Head of caudate nucleus (tissue), 42 donors: ENCODE measurements around the gene RNF17.
"Not testable (repeated sequence)": the region's sequence is repeated elsewhere in the genome, so short reads cannot be mapped to it uniquely, and the experiment has no call there.

Experiments
- DNase-seq, 42 donors: peaks; one replicate each; pipeline versions ENCODE4 v3.0.0 to v3.0.0-alpha.2; 2020 to 2021; ENCODE audit warnings: mixed read lengths in 7 of 42
- intact Hi-C: fragments of 100-400 bp; cut with DNase I; formaldehyde crosslinking; loops from one replicate; pipeline ENCODE4 v1.15.0; 2022

Gene RNF17

DNA sequence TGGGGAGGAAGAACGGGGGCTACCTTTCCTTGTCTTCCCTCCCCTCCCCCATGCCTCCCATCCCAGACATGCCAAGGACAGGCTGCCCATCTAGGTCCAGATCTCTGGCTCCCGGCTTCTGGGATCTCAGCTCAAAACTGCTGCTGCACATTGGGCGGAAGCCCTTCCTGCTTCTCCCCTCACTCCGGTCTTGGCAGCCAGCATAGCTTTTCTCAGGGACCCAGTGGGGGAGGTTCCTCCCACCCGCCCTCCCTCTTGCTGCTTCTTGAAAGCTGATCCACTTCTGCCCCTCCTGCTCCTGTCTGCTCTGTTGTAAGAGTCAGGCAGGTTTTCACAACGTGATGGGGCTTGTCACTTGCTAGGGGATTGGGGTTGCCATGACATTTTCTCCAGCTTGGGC lies 21.7 kb upstream of the RNF17 start:
- peak in 1 of 42 donors; percentile 27 for DNase-seq
- intact Hi-C loops, result no loop called here

DNA sequence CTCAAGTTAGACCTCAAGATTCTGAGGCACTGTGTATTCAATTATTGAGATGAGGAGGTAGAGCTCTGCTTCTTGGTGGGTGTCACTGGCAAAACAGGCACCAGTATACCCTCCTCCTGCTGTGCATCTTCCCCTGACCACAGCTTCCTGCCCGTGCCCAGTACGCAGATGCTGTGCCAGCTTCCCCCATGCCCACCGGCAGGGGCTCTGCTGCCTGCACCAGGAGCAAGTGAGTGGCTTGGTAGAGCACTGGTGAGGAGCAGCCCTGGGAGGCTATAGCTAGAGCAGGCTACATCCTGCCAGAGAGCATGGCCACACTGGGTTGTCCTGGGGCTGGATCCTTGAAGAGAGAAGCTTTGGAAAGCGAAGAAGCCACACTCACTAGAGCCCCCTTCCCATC lies 21.0 kb upstream of the RNF17 start:
- intact Hi-C loops, result no loop called here
- peak in 1 of 42 donors; percentile 27 for DNase-seq

DNA sequence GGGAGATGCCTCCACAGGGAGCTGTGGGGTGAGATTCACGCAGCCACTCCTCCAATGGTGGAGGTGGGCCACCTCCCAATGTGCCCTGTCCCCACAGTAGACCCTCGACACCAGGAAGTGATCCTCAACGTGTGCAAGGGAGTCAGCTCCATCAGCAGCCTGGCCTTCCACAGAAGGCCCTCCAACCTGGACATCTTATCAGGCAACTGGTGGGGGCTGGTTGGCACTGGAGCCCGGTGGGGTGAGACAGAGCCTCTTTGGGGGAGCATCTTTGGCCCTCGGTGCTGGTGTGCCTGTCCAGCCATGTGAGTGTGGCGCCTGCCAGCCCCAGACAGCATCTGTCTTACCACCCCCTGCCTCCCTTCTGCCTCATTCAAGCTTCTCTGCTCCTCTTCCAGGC lies 19.7 kb upstream of the RNF17 start:
- DNase-seq, result no peak
- intact Hi-C loops, result no loop called here

DNA sequence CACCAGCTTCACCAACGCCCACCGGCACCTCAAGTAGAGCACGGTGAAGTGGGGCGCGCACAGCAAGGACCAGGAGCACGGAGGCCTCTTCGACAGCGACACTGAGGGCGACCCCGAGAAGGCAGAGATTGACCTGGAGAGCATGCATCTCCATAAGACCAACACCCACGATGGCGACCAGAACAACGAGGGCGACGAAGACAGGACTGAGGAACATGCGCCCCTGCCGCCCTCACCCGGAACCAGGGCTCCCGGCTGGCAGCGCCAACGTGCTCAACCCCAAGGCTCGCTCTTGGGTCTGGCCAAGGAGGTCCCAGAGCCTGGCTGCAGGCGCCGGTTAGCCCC lies 18.5 kb upstream of the RNF17 start:
- DNase-seq, result no peak
- intact Hi-C loops, result no loop called here

DNA sequence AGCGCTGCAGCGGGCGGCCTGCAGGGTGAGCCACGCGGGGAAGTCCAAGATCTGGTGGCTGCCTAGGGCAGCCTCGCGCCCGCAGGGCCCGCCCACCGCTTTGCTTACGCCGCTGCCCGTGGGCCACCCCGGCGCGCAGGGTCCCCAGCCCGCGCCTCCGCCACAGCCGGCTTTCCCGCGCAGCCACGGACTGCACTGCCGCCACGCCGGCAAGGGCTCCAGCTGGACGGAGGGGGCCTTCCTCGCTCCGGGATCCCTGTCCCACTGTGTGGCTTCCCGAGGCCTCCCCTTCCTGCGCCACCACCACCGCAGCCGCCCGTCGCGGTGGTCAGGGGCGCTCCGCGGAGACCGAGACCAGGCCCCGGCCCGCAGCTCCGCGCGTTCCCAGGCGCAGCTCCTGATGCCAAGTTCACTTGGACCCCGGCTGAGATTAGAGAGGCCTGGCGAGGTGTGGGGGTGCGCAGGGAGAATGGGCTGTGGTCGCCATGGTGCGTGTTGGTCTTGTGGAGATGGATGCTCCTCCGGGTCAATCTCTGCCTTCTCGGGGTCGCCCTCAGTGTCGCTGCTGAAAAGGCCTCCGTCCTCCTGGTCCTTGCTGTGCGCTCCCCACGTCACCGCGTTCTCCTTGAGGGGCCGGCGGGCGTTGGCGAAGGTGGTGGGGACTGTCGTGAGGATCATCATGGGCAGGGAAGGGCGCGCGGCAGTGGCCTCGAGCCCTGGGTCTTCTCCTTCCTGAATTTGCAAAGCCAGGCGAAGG lies 17.9 kb upstream of the RNF17 start:
- intact Hi-C loops, result no loop called here
- DNase-seq, result peak in 1 of 42 donors; percentile 26

DNA sequence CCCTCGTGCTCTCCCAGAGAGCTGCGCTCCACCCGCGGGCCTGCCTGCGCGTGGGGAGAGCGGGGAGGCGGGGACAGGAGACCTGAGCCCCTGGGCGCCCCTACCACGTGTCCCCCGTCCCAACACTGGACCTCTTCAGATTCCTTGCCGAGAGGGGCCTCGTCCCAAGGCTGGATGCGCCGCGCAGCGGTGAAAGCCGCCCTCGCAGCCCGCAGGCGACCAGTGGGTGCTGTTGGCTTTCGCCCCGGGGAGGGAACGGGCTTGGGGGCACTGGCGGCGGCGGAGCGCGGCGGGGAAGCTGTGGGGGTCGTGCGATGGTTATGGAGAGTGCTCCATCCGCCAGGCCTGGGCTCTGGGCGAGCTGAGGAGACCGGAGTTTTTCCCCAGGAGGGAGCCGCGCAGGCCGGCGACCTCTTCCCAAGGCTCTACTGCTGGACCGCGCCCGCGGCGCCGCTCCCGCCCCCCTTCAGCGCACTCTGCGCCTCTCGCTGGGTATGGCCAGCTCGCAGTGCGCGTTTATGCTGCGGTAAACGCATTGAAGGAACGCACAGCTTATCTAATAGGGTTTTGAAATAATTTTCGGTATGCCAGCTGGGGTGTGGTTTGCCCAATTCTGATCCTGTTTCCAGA lies 17.2 kb upstream of the RNF17 start:
- intact Hi-C loops, result no loop called here
- DNase-seq, result no peak

DNA sequence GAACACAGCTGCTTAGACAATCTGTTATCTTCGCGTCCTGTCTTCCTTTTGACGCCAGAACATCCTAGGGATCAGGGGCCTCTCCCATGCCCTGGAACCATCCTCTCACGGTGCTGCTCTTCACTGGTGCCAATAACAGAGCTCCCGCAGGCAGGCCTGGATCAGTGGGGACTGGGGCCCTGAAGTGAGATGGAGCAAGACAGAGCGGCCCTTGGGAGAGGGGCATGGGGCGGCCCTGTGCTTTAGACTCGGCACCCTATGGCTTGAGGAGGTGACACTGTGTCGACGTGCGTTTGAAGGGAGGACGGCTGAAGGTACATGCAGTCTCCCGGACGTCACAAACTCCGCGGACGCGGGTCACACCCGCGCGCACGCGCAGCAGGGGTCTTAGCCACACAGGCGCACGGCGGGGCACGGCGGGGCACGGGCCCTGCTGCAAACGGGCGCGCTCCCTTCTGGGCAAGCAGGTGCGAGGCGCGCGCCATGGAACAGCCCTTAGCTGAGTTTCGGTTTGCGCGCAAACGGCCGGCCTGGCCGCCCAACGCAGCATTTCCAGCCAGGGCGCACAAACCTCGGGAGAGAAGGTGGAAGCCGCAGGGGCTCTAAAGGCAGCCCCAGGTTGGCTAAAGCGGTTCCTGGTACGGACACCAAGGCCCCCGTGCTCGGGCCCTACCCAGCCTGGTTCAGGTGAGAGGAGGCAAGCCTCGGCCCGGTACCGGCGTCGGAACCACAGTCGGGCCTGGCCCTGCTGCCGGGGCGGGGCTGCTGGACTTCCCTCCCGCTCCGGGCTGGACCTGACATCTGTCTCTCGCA lies 16.5 kb upstream of the RNF17 start:
- peak in 15 of 42 donors; percentile 10 to 65 (median 33) for DNase-seq
- intact Hi-C loops, result no loop called here

DNA sequence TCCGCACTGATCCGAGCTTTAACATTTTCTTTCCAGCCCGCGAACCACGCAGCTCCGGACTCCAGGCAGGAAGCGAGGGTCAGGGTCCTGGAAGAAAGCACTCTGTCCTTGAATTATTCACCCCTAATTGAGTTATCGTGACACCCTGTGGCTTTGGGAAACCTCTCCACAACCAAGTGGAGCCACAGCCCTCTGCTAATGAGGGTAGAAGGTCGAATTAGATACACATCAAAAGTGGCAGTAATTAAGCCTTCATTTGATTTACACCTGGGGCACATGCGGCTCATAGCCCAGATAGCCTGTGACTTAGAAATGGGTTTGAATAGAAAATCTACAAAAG lies 15.9 kb upstream of the RNF17 start:
- intact Hi-C loops, result no loop called here
- DNase-seq, result no peak

DNA sequence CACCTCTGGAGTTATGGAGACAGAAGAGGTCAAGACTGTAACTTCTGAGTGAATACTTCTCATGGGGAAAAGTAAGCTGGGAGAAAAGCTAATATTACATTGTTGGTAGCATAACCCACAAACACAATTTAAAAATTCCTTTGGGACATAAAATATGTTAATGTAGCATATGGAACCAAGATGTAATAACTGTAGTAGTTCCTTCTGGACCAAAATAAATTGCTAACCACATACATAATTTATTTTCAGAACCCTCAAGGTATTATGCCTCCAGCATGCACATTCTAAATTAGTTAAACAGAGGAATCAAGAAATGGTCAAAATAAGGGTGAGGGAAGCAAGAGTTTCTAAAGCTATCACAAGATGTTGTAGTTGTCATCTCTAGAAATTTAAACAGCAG lies 4.8 kb upstream of the RNF17 start:
- DNase-seq, result no peak
- intact Hi-C loops, result no loop called here

DNA sequence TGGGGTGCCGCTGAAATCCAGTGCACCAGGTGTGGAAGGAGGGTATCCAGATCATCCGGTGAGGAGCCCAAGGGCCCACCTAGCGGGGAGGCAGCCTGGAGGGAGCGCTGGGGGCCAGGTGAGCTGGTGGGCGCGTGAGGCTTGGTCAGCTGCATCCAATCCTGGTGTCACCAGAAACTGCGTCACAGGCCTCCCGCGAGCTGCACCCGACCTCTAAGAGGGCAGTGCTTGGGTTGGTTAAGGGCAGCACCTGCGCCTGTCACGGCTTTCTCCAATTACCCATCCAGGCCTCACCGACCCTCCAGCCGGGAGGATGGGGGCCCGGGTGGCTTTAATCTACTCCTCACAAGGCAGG lies 284 bp downstream of the RNF17 start:
- no peak for DNase-seq

DNA sequence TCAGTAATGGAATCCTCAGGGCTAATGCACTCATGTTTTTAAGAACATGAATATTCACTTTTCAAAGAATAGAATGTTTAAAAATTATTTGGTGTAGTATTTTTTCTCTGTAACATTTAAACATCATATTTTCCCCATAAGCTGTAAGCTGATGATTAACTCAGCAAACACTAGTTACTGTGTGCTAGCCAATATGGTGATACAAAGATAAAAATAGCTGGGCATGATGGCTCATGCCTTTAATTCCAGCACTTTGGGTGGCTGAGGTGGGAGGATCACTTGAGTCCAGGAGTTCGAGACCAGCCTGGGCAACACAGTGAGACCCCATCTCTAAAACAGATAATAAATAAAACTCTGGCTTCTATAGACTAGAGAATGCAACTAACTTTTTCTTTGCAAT lies 13.2 kb downstream of the RNF17 start:
- intact Hi-C loops, result no loop called here
- no peak for DNase-seq

More for the DNA sequence above, 284 bp downstream of the RNF17 start:
- intact Hi-C loops, result no loop called here

DNA sequence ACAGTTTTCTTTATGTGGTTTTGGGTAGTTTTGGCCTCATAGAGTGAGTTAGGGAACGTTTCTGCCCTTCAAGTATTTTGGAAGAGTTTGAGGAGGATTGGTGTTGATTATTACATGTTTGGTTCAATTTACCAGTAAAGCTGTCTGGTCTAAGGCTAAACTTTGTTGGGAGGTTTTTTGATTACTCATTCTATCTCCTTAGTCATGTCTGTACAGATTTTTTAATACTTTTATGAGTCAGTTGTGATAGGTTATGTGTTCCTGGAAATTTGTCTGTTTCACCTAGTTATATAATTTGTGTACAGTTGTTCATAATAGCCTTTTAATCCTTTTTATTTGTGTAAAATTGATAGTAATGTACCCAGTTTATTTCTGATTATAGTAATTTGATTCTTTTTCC lies 20.4 kb downstream of the RNF17 start:
- DNase-seq, result no peak
- intact Hi-C loops, result no loop called here

DNA sequence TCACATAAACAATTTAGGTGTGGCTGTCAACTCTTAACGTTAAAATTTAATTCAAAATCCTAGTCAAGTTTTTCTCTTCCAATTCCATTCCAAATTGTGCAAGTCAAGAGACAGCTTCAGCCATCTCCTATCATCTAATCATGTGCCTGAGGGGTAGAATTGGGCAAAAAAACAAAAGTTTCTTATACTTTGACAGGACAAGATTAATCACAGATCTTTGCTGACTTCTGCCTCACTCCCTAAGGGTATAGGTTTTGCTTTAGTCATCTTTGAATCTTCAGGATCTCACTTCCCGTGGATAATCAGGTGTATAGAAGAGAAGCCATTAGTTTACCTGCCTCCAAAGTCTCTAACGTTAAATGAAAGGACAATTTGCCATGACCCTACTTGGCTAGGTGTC lies 24.6 kb downstream of the RNF17 start:
- no peak for DNase-seq
- intact Hi-C loops, result no loop called here

DNA sequence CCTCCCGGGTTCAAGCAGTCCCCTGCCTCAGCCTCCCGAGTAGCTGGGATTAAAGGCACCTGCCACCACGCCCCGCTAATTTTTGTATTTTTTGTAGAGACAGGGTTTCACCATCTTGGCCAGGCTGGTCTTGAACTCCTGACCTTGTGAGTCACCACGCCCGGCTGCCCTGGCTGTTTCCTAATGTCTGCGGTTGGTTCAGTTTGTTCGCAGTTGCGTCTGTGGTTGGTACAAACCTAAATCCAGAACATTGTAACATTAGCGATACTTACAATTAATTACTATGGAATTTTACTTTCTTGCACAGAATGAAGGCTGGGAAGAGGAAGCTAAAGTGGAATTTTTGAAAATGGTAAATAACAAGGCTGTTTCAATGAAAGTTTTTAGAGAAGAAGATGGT lies 38.1 kb downstream of the RNF17 start:
- intact Hi-C loops, result no loop called here
- no peak for DNase-seq

DNA sequence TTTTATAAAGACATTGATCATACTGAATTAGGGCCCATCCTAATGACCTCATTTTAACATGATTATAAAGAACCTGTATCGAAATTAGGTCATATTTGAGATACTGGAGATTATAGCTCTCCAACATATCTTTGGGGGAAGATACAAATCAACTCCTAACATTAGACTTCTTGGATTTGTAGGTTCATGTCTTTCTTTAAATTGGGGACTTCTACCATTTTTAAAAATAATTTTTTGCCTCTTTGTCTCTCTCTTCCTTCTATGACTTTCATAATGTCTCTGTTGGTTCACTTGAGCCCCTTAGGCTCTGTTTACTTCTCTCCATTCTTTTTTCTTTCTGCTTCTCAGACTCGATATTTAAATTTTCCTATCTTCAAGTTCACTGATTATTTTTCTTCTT lies 57.2 kb downstream of the RNF17 start:
- intact Hi-C loops, result no loop called here

DNA sequence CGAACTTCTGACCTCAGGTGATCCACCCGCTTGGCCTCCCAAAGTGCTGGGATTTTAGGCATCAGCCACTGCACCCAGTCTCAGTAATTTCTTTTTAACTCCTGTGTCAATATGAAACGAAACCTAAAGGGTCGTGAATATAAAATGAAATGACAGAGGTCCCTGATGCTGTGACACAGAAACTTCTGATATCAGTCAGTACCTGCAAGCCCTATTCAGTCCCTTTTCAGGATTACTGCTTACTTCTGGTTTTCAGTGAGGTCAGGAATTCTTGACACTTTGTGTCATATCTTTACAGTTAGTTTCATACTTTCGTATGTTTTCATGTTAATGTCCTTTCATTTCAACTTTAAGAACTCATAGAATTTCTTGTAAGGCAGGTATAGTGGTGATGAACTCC lies 58.7 kb downstream of the RNF17 start:
- intact Hi-C loops, result no loop called here
- DNase-seq, result no peak

More for the DNA sequence above, 57.2 kb downstream of the RNF17 start:
- DNase-seq, result no peak

DNA sequence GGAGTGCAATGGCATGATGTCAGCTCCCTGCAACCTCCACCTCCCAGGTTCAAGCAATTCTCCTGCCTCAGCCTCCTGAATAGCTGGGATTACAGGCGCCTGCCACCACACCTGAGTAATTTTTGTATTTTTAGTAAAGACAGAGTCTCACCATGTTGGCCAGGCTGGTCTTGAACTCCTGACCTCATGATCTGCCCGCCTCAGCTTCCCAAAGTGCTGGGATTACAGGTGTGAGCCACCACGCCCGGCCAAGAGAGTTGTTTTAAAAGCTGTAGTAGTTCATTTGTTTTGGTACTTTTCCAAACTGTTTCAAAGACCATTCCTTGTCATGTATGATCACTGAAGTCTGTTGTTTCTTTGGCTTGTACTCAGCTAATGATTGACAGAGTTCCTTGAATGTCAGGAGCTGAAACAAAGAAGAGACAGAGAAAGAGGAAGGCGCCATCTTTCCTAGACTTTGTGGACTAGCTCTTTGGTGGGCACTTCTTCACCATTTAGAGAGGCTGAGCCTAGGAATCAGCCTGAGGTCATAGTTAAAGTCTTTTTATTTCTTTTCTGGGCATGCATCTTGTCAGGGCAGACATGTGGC lies 59.2 kb downstream of the RNF17 start:
- DNase-seq, intact Hi-C loops: not testable (repeated sequence)

DNA sequence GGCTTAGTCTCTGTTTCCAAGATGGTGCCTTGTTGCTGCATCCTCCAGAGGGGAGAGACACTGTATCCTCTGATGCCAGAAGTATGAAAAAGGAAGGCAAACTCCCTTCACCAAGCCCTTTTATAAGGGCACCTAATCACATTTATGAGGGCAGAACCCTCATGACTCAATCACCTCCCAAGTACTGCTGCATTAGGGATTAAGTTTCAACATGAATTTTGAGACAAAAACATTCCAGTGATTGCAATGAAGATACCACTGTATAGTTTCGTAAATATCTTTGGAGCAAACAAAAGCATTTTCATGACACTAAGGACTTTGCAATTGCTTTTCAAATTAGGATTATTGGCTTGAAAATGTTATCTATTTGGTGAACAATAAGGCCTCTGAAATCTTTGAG lies 63.8 kb downstream of the RNF17 start:
- intact Hi-C loops, result no loop called here
- no peak for DNase-seq

DNA sequence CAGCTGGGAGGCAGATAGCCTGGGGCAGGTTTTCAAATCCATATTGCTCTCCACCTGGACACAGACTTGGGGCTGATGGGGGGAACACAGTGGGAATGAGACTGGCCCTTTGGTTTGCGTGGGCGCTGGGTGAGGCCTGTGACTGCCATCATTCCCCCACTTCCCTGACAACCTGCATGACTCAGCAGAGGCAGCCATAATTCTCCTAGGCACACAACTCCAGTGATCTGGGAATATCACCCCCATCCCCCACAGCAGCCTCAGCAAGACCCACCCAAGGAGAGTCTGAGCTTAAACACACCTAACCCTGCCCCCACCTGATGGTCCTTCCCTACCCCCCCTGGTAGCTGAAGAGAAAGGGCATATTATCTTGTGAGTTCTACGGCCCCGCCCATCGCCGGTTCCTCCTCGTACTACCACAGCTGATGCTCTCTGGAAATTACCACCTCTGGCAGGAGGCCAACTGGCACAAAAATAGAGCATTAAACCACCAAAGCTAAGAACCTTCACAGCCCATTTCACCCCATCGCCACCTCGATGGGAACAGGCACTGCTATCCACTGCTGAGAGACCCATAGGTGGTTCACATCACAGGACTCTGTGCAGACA lies 71.0 kb downstream of the RNF17 start:
- intact Hi-C loops, result no loop called here
- no peak for DNase-seq

DNA sequence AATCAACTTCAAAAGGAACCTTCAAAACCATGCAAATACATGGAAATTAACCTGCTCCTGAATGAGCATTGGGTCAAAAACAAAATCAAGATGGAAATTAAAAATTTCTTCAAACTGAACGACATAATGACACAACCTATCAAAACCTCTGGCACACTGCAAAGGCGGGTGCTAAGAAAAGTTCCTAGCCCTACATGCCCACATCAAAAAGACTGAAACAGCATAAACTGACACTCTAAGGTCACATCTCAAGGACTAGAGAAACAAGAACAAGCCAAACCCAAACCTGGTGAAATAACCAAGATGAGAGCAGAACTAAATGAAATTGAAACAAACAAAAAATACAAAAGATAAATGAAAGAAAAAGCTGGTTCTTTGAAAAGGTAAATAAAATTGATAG lies 73.6 kb downstream of the RNF17 start:
- intact Hi-C loops, DNase-seq: not testable (repeated sequence)
